CD14-positive monocyte (primary cell): Measurements from ENCODE around the gene ZCCHC17. TPM values are rescaled to one million over a fixed set of nuclear protein-coding genes. Genes with fewer than 3 reads are reported as not detected.

ENCODE experiments used
- DNase-seq, 3 donors: peaks; one replicate each; pipeline ENCODE4 v3.0.0-alpha.2; 2011 to 2022
- H2AFZ ChIP-seq: 2 replicates; pipeline ENCODE4 v1.6.0; 2012; ENCODE audit warnings: mild to moderate bottlenecking, low read depth, low read length, inconsistent platforms; ENCODE audit not compliant: insufficient read depth, poor library complexity, severe bottlenecking
- H3K27ac ChIP-seq, 2 donors: 1 replicate in 1 of 2; 2 replicates in 1 of 2; pipeline ENCODE4 v1.5.1; 2012 to 2013; ENCODE audit warnings: low read length in 2 of 2, control low read depth in 1 of 2, inconsistent platforms in 1 of 2, low read depth in 1 of 2, mild to moderate bottlenecking in 1 of 2
- H3K27me3 ChIP-seq, 2 donors: one replicate each; pipeline versions ENCODE4 v1.6.0 to v1.6.1; 2011 to 2013; ENCODE audit warnings: low read length in 2 of 2; ENCODE audit not compliant: control insufficient read depth in 2 of 2, insufficient read depth in 2 of 2
- H3K36me3 ChIP-seq, 2 donors: replicated peaks in 1 of 2; 1 replicate in 1 of 2; 2 replicates in 1 of 2; pipeline versions ENCODE4 v1.5.1 to v1.6.1; 2012 to 2013; ENCODE audit warnings: low read length in 2 of 2, control low read depth in 1 of 2, inconsistent platforms in 1 of 2, mild to moderate bottlenecking in 1 of 2; ENCODE audit not compliant: insufficient read depth in 2 of 2, control insufficient read depth in 1 of 2
- H3K4me1 ChIP-seq, 2 donors: 1 replicate in 1 of 2; 2 replicates in 1 of 2; pipeline versions ENCODE4 v1.5.1 to v1.6.1; 2012 to 2013; ENCODE audit warnings: low read length in 2 of 2, control low read depth in 1 of 2, inconsistent platforms in 1 of 2, mild to moderate bottlenecking in 1 of 2, moderate library complexity in 1 of 2; ENCODE audit not compliant: insufficient read depth in 2 of 2, control insufficient read depth in 1 of 2
- H3K4me2 ChIP-seq: replicated peaks from 2 replicates; pipeline ENCODE3; 2012; ENCODE audit warnings: low read length, moderate library complexity, mild to moderate bottlenecking; ENCODE audit not compliant: poor library complexity, severe bottlenecking; ENCODE audit errors: extremely low read depth
- H3K4me3 ChIP-seq, 3 experiments: fragments of 200-600 bp in 1 of 3; sonication (generic) in 1 of 3; replicated peaks in 1 of 3; 1 replicate in 2 of 3; 2 replicates in 1 of 3; pipeline ENCODE4 v1.5.1; 2011 to 2013; ENCODE audit warnings: low read length in 3 of 3, mild to moderate bottlenecking in 3 of 3, control low read depth in 2 of 3, low read depth in 2 of 3, inconsistent platforms in 1 of 3, moderate library complexity in 1 of 3
- H3K79me2 ChIP-seq: 2 replicates; pipeline ENCODE4 v1.6.0; 2012; ENCODE audit warnings: mild to moderate bottlenecking, control low read depth, inconsistent platforms, low read length, moderate library complexity; ENCODE audit not compliant: insufficient read depth
- H3K9ac ChIP-seq: 2 replicates; pipeline ENCODE4 v1.6.0; 2017; ENCODE audit warnings: low read length, mild to moderate bottlenecking; ENCODE audit not compliant: insufficient read depth, poor library complexity, severe bottlenecking
- H3K9me3 ChIP-seq, 2 donors: replicated peaks in 1 of 2; 1 replicate in 1 of 2; 2 replicates in 1 of 2; pipeline versions ENCODE4 v1.5.1 to v1.6.1; 2012 to 2013; ENCODE audit warnings: low read length in 2 of 2, control low read depth in 1 of 2; ENCODE audit not compliant: control insufficient read depth in 1 of 2, insufficient read depth in 1 of 2
- H4K20me1 ChIP-seq: 2 replicates; pipeline ENCODE4 v1.6.0; 2012; ENCODE audit warnings: mild to moderate bottlenecking, low read length, control low read depth, moderate library complexity; ENCODE audit not compliant: insufficient read depth
- H3K27ac Mint-ChIP-seq, 7 donors: one replicate each; pipeline ENCODE4 v1.8.0; 2020; ENCODE audit warnings: mild to moderate bottlenecking in 7 of 7, mixed read lengths in 7 of 7, moderate library complexity in 6 of 7, inconsistent platforms in 2 of 7
- H3K27me3 Mint-ChIP-seq, 3 donors: one replicate each; pipeline ENCODE4 v1.8.0; 2021 to 2022; ENCODE audit warnings: low read depth in 3 of 3, mild to moderate bottlenecking in 3 of 3, mixed read lengths in 3 of 3, moderate library complexity in 3 of 3, inconsistent platforms in 1 of 3
- H3K36me3 Mint-ChIP-seq, 2 donors: one replicate each; pipeline ENCODE4 v1.8.0; 2020; ENCODE audit warnings: mixed read lengths in 2 of 2, inconsistent platforms in 1 of 2, mild to moderate bottlenecking in 1 of 2
- H3K4me1 Mint-ChIP-seq: one replicate; pipeline ENCODE4 v1.8.0; 2020; ENCODE audit warnings: mild to moderate bottlenecking, mixed read lengths
- H3K4me3 Mint-ChIP-seq, 2 donors: one replicate each; pipeline ENCODE4 v1.8.0; 2020; ENCODE audit warnings: mild to moderate bottlenecking in 2 of 2, mixed read lengths in 2 of 2, moderate library complexity in 1 of 2
- H3K9me3 Mint-ChIP-seq, 7 donors: one replicate each; pipeline ENCODE4 v1.8.0; 2020 to 2022; ENCODE audit warnings: mixed read lengths in 7 of 7, mild to moderate bottlenecking in 6 of 7, moderate library complexity in 6 of 7, inconsistent platforms in 2 of 7
- CTCF ChIP-seq: fragments of 200-600 bp; IDR thresholded peaks from one replicate; pipeline ENCODE4 v1.8.0; 2022; ENCODE audit warnings: antibody characterized with exemption, mild to moderate bottlenecking
- WGBS: methylation state at CpG from one replicate; pipeline ENCODE4 v1.1.5; 2013; ENCODE audit warnings: missing lambda C conversion rate; ENCODE audit not compliant: insufficient coverage; 5-methylcytosine and 5-hydroxymethylcytosine counted together
- intact Hi-C, 2 donors: fragments of 100-400 bp; cut with micrococcal nuclease; formaldehyde crosslinking; loops; one replicate each; pipeline versions ENCODE4 v1.15.0 to v1.15.1; 2023
- polyA plus RNA-seq, 3 donors: library from polyadenylated mRNA; depleted of rRNA in 1 of 3; unstranded in 2 of 3; stranded (reverse) in 1 of 3; fragments of 300-500 nt in 2 of 3; fragments of >200 nt in 1 of 3; fragmentation: Illumina TruSeq in 2 of 3; gene quantifications; 1 replicate in 2 of 3; 2 replicates in 1 of 3; pipeline ENCODE4 v1.2.3, GENCODE V29; 2012 to 2021

The ZCCHC17 gene
- polyA plus RNA-seq, 3 donors = 17.0 to 32.3 (median 29.3) TPM

GRCh38 chr1:31258581-31258980, 38.3 kb upstream of the ZCCHC17 start:
- H3K27ac ChIP-seq = no peak overlapping the region
- Mint-ChIP-seq H3K4me1 (peaks cover 7% of the 10 kb centered on the region), H3K27ac (no peak overlapping the region), H3K4me3 (no peak overlapping the region), H3K36me3 (peaks cover 50 to 69% of the 10 kb centered on the region in 2 donors), H3K27me3 (peaks cover 0 to 2% (median 0%) of the 10 kb centered on the region in 3 donors), H3K9me3 (peaks cover 0 to 4% (median 3%) of the 10 kb centered on the region in 7 donors)
- no peak overlapping the region for H3K4me3 ChIP-seq
- H4K20me1 ChIP-seq = no peaks in the 10 kb centered on the region
- TF ChIP-seq CTCF = no peak
- no peaks in the 10 kb centered on the region for H3K79me2 ChIP-seq
- intact Hi-C loops = no loop called here
- no peak overlapping the region for H3K9ac ChIP-seq
- H3K9me3 ChIP-seq = no peaks in the 10 kb centered on the region
- 100% methylated on average over 1 of the region's 1 CpG for WGBS
- DNase-seq = no peak
- no peak overlapping the region for H3K4me2 ChIP-seq
- peaks cover 47 to 70% of the 10 kb centered on the region in 2 donors for H3K36me3 ChIP-seq
- no peaks in the 10 kb centered on the region for H3K27me3 ChIP-seq
- no peak overlapping the region for H2AFZ ChIP-seq
- no peaks in the 10 kb centered on the region for H3K4me1 ChIP-seq

- Histone ChIP-seq H3K79me2 (no peaks in the 10 kb centered on the region), H3K4me1 (no peaks in the 10 kb centered on the region), H3K4me2 (no peak overlapping the region), H3K36me3 (peaks cover 58 to 82% of the 10 kb centered on the region in 2 donors), H4K20me1 (no peaks in the 10 kb centered on the region), H3K4me3 (no peak overlapping the region), H3K27me3 (no peaks in the 10 kb centered on the region), H2AFZ (no peak overlapping the region), H3K9ac (no peak overlapping the region), H3K9me3 (no peaks in the 10 kb centered on the region), H3K27ac (no peak overlapping the region)
- no peak for DNase-seq
- intact Hi-C loops = no loop called here
- H3K36me3 Mint-ChIP-seq = peaks cover 61 to 77% of the 10 kb centered on the region in 2 donors
- H3K9me3 Mint-ChIP-seq = no peaks in the 10 kb centered on the region
- H3K4me1 Mint-ChIP-seq = peaks cover 7% of the 10 kb centered on the region
- no peak for TF ChIP-seq CTCF
- no CpG with 5 or more reads among the region's 3 CpGs for WGBS
- H3K27me3 Mint-ChIP-seq = peaks cover 0 to 2% (median 0%) of the 10 kb centered on the region in 3 donors
- peak overlapping the region in 1 of 7 donors; percentile 40 for H3K27ac Mint-ChIP-seq
- no peak overlapping the region for H3K4me3 Mint-ChIP-seq
Observed at GRCh38 chr1:31259746-31260145, 37.1 kb upstream of the ZCCHC17 start.
